GM19035 (cell line): ENCODE data around the gene ASCL5.
A peak's percentile ranks its signal among the peaks of the same experiment; 100 is the strongest.

Experiments
- ATAC-seq: cut with Tn5 transposase; IDR thresholded peaks from one replicate; pipeline ENCODE4 v1.9.1; 2021; ENCODE audit not compliant: unreplicated experiment

The ASCL5 gene

DNA sequence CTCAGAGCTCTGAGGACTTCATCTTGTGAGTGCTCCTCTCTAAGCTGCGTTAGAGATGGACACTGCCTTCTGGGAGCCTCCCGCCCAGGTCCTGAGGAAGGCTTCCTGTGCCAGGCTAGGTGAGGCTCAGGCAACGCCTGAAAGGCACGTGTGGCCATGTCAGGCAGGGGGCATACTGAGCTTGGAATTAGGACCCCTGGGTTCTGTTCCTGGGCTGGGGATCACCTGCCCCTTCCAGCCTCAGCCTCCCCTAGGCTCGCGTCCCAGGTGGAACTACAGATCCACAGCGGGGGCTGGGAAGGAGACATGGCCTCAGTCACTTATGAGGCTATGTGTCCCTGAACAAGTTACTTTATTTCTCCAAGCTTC lies 10.0 kb upstream of the ASCL5 start:
- ATAC-seq: no peak

GRCh38 chr1:201136355-201137023 lies 9.5 kb upstream of the ASCL5 start:
- ATAC-seq: no peak

GRCh38 chr1:201134405-201134804 lies 7.4 kb upstream of the ASCL5 start:
- ATAC-seq: no peak

DNA sequence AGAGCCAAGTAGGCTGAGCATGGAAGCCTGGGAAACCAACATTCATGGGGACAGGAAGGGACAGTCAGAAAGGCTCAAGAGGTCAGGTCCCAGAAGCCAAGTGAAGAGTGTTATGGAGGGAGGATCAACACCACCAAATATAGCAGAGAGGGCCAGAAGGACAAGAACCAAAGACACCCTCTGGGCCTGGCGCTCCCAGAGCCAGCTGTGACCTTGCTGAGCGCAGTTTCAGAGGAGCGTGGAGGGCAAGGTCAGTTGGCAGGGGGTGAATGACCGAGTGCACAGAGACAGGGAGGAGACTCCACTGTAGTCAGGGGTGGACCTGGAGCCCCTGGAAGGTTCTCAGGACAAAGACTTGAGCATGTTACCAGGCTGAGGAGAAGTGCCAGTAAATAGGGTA lies 4.4 kb upstream of the ASCL5 start:
- no peak for ATAC-seq

DNA sequence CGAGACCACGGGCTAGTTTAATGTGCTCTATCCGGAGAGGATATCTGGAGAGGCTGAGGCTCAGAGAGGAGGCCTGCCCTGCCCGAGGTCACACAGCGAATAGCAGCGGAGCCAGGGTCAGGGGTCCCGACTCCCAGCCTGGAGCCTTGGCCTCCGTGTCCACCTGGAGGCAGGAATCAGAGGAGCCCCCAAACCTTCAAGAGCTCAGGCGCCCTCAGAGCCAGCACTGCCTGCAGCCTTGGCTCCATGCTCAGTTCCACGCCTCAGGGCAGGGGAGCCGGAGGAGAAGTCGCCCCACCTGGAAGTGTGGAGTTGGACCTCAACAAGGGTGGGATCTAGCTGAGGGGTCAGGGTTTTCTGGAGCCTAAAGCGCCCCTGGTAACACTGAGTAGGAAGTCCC lies 2.0 kb upstream of the ASCL5 start:
- no peak for ATAC-seq

DNA sequence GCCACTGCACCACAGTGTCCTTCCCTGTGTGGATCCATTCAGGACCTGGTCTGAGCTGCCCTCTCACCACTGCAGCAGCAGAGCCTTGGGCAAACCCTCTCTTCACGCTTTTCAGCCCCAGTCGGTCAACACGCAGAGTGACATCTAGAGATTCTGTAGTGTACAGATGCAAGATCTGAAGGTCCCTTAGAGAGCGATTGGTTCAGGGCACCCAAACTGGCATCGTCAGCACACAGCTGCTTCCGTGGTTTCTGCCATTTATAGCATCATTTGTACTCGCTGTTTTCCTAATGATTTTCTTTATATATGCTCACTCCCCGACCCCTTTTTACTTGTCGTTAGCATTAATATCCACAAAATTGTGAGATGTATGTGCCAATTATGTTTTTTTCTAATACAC lies 1.5 kb upstream of the ASCL5 start:
- no peak for ATAC-seq

GRCh38 chr1:201127755-201128455 lies 921 bp upstream of the ASCL5 start:
- ATAC-seq: no peak

- ATAC-seq: no peak
Observed at GRCh38 chr1:201126463-201126831, 537 bp downstream of the ASCL5 start.

DNA sequence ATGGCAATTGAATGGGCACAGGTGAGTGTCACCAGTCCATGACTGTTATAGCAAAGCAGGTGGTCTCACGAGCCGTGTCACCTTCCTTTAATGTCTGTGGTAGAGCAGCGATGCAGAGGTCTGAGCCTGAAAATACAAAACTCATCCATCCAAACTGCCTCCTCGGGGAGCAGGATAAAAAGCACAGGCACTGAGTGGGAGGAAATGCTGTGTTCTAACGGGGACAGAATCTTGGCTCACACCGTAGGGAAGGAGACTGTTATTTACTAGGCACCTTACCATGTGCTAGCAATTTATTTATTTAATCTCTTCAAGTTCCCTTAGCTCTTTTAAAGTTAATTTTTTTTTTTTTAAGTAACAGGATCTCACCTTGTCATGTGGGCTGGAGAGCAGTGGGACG lies 1.2 kb downstream of the ASCL5 start:
- no peak for ATAC-seq

- ATAC-seq: no peak
Observed at GRCh38 chr1:201125019-201125418, 2.0 kb downstream of the ASCL5 start.

DNA sequence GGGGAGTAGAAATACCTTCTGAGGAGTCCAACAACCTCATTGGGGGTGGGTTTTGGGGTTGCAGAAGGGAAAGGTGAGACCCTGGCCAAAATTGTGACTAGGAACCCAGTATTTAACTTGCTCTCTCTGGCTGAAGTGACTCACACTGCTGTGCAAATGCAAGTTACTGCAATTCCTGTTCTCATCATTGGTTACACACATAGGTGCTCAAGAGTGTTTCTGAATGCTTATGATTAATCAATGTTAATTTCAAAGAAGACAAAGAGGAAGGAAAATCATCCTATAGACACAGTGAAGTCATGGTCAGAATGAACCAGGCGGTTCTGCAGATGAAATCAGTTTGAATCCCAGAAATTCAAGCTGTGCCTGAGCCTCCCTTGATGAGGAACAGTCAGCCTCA lies 3.1 kb downstream of the ASCL5 start:
- no peak for ATAC-seq

- no peak for ATAC-seq
Observed at GRCh38 chr1:201122321-201122957, 4.5 kb downstream of the ASCL5 start.

DNA sequence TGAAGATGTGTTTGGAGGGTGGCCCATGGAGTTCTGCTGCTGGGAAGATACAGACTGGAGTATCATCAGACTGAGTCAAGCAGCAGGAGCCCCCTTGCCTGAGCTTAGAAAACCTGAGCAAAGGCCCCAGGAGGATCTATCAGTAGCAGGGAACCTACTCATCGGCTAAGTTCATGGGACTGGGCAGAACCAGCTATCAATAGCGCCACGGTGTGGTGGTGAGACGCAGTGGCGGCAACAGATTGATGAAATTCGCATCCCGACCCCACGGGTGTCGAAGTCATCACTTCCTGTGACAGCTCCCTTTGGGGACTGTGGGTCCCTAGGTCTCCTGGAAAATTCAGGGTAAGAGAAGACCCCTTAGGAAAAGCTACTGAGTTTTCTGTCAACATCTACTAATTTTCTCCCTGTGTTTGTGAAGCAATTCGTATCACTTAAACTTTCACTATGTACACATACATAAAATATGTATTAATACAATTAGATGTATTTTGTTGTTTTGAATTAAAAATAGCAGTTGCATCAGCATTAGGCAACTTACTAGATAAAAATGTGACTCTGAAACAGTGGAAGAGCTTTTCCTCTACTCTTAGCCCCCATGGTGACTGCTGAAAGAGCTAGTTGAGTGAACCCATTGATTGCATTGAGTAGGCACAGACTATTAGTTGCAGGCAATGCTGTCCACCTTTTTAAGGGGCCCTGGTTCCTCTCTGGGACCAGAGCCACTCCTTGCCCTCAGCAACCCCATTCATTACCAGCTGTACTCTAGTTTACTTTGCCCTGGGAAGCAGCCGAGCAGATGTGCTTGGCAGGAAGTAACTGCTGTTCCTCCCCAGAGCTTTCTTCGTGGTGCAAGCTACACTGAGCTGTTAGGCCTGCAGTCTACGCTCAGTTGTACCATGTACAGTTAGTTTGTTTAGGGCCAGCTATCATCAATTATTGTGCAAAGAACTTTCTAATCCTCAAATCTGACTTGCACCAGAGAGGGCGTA lies 7.5 kb downstream of the ASCL5 start:
- no peak for ATAC-seq

DNA sequence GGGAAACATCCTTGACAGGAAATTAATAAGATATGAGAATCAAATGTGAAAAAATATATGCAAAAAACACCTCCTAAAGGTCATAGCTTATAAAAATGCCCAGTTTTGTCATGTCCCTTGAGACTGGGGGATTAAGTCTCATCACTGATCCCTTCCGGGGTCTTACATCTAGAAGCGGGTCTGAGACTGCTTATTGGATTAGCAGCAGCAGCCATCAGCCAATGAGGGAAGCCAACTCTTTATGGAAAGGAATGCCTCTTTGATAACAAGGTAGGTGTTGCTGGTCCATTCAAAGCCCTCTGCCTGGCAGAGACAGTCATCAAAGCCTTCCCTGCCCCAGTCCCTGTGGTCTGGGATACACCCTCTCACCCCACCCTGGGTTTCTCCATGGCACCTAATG lies 10.9 kb downstream of the ASCL5 start:
- no peak for ATAC-seq

DNA sequence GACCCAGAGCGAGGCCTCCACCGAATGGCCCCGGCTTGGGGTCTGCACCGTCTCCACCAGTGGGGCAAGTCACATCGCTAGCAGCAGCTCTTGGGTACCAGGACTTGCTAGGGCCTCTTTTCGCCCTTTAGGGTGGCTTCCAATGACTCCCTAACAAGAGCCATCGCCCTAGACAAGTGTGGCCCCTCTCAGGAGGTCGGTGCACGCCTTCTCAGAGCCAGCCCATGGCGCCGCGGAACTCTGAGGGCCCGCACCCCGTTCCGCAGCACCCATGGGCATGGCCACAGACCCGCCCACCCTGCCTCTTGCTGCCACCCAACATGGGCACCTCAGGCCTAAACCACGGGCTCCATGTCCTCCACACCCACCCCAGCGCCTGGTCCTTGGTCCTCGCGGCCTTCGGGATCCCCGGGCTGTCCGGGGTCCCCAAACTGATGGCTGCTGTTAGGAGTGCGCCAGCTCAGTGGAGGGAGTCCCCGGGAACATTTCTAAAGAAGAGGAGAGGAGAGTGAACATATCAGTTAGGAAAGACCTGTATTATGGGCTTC lies 11.5 kb downstream of the ASCL5 start:
- no peak for ATAC-seq

GRCh38 chr1:201114245-201115131 lies 12.5 kb downstream of the ASCL5 start:
- ATAC-seq: peak; percentile 90

DNA sequence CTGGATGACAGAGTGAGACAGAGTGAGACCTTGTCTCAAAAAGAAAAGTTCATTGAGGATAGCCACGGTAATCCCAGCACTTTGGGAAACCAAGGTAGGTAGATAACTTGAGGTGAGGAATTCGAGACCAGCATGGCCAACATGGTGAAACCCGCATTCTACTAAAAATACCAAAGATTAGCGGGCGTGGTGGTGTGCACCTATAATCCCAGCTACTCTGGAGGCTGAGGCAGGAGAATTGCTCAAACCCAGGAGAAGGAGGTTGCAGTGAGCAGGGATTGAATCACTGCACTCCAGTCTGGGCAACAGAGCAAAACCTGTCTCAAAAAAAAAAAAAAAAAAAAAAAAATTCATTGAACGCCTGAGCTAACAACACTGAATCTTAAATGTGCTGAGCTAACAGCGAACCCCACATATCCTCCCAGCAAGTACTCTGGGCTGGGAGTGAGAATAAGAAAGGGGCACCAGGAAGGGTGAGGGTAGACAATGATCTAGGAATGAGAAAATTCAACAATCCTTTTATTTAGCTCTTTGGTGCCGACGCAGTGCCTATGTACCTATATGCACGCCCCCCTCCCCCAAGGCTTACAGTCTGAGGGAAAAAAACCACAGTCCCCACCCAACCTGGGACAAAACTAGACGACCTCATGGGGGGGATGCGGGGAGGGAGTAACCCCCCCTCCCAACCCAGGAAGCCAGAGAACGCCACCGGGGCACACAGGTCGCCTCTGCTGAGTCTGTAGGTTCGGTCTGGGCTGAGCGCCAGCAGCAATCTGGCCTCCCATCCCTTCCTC lies 13.3 kb downstream of the ASCL5 start:
- peak; percentile 22 for ATAC-seq

DNA sequence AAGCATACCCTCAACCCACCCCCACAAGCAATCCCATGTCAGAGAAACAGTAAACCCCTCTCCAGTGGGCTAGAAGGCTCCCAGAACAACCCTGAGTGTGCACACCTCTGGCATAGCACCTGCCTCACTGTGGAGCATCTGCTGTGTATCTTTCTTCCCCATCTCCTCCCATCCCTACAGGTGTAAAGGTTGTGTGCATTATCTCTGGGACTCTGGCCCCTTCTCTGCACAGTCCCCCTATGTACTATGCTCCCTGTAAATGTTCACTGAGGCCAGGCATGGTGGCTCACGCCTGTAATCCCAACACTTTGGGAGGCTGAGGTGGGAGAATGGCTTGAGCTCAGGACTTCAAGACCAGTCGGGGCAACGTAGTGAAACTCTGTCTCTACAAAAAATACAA lies 14.1 kb downstream of the ASCL5 start:
- no peak for ATAC-seq

DNA sequence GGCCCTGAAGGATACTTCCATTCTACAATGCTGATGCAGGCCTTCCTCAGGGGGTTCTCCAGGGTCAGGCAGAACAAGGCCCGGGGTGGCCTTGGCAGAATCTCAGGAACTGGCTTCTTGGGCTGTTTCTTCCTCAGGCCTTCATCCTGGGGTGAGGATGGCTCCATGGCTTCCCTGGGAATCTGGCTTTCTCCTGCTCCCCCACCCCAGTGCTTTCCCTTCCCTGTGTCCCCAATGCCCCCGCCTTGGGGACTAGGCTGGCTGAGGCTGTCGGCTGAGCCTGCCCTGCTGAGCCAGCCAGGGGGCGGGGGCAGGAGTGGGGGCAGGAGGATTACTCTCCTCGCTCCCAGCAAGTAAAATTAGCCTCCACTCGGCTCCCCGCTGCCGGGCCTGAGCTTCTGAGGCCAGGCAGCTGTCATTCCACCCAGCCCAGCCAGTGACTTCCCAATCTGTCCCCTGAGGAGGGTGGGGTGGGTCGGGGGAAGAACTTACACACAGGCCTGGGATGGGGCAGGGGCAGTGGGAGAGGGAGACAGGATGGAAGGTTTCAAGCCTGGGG lies 14.7 kb downstream of the ASCL5 start, which contains the start of gene CACNA1S:
TSS of gene CACNA1S (minus strand) at position 254 of the 559 bp plus-strand sequence. CDS start at position 167, 87 bp downstream.
- no peak for ATAC-seq
